GM21529 (cell line): ENCODE measurements around the gene ZMYND11.
A peak's percentile ranks its signal among the peaks of the same experiment; 100 is the strongest.
"Not testable (repeated sequence)": the region's sequence is repeated elsewhere in the genome, so short reads cannot be mapped to it uniquely, and the experiment has no call there.

Experiments
- ATAC-seq: cut with Tn5 transposase; IDR thresholded peaks from one replicate; pipeline ENCODE4 v1.9.1; 2021; ENCODE audit not compliant: unreplicated experiment

Gene ZMYND11

DNA sequence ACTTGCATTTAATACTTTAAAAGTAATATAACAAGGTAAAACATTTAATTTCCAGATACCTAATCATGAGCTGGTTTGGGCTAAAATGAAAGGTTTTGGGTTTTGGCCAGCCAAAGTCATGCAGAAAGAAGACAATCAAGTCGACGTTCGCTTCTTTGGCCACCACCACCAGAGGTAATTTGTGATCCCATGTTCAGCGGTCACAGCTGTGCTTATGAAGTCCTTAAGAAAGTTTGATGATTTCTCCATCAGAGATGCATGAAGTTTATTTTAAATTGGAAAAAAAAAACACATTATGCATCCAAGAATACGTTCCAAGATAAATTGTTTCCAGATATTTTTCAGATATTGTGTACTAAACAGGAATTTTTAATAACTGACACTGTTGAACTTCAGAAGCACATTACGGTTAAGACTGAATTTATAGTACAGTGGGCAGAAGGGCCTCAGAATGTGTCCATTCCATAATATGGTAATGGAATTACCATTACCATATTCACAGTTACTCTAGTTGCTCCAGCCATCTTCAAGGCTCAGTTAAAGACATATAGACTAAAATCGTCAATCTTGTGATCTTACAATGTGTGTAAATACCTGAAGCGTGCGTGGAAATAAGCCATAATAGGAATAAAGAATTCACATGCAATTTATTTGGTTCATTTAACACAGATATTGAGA lies 106.8 kb downstream of the ZMYND11 start:
- no peak for ATAC-seq

DNA sequence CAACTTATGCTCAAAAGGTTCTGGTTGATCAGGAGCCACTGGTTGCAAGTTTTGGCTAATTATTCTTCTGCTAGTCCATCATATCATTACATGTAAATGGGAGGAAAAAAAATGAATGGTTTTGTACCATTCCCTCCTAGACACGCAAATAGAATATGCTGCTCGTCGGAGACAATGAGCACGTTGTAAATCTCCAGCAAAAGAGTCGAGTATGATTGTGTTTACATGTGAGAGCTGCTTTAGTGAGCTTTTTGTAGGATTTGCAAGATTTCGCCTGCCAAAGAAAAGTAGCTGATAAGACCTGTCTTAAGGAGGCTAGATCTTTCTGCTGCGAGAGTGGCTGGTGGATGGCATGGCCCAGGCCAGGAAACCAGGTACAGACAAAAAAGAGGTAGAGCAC lies 109.0 kb downstream of the ZMYND11 start:
- no peak for ATAC-seq

DNA sequence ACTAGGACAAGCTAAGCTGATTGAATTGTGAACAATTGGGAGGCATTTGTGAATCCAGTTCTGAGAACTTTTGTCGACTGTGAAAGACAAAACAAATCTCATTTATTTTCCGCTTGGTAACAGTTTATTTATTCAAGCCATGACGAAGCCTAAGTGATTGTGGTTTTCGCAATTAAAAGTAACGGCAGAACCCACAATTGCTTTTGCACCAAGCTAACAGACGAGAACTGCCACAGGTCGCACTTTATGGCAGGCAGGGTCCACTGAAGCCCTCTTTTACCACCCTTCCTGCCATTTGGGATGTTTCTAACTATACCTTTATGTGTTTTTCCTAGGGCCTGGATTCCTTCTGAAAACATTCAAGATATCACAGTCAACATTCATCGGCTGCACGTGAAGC lies 111.2 kb downstream of the ZMYND11 start:
- no peak for ATAC-seq

DNA sequence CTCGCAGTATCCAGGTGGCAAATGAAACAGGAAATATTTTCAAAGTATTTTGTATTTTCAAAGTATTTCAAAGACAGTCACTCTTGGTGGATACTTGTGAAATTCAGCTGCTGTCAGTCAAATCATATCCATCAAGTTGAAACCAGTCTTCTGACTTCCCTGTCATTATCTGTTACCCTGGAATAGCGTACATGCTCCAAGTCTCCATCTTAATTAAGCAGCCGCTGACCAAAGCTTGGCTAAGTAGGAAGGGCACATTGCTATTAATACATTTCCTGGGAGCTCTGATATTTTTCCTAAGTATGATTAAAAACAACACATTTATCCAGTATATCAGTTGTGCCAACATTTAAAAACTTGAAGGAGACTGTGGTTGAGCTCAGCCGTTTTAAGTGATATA lies 112.2 kb downstream of the ZMYND11 start:
- ATAC-seq = no peak

DNA sequence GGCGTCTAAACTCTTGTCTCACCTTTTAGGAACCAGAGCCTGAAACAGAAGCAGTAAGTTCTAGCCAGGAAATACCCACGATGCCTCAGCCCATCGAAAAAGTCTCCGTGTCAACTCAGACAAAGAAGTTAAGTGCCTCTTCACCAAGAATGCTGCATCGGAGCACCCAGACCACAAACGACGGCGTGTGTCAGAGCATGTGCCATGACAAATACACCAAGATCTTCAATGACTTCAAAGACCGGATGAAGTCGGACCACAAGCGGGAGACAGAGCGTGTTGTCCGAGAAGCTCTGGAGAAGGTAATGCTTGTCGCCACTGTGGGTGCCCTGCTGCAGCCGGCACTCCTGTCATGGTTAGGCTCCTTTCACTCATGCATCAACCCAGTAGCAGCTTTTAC lies 113.1 kb downstream of the ZMYND11 start:
- no peak for ATAC-seq

DNA sequence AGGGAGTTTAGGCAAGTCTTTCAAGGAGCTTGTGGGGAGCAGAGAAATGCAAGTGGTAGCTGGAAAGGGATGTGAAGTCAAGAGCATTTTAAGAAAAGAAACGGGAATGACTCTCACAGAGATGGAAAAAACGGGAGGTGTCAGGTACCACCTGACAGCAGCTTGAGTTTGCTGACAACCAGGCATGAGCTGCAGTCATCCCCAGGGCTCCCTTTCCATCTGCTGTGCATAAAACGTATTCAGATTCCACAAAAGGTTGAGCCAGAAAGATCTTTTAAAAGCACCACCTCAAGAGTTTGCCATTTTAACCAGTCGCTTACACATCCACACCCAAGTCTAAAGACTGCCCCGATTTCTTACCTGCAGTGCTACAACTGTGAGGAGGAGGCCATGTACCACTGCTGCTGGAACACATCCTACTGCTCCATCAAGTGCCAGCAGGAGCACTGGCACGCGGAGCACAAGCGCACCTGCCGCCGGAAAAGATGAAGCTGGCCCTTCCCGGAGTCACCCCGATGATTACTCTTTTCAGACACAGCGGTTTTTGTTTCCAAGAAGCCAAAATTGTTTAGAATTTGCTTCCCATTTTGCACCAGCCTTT lies 116.8 kb downstream of the ZMYND11 start:
- no peak for ATAC-seq

DNA sequence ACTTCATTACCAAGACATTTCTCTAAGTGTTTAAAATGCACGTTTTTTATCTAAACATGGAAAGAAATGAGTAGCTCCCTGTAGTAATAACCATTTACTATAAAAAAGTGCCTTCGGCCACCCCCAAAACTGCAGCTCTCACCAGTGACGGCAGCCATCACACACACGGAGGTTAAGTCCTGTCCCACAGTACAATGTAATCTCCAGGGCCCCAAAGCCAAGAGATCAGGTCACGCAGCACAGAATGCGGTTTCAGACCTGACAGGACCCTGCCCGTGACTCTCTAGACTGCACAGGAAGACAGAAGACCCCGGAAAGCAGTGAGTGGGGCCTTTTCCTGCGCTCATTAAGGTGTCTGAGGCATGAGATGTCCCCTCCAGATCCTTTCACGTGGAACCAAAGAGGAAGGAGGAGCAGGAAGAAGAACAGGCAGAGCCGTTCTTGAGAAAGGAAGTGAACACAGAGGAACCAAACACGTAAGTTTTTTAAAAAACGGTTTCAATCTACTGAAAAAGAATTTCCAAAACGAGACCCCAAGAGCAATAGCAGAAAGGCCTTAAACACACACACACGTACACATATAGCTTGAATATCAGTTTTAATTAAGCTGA lies 125.7 kb downstream of the ZMYND11 start:
- no peak for ATAC-seq

DNA sequence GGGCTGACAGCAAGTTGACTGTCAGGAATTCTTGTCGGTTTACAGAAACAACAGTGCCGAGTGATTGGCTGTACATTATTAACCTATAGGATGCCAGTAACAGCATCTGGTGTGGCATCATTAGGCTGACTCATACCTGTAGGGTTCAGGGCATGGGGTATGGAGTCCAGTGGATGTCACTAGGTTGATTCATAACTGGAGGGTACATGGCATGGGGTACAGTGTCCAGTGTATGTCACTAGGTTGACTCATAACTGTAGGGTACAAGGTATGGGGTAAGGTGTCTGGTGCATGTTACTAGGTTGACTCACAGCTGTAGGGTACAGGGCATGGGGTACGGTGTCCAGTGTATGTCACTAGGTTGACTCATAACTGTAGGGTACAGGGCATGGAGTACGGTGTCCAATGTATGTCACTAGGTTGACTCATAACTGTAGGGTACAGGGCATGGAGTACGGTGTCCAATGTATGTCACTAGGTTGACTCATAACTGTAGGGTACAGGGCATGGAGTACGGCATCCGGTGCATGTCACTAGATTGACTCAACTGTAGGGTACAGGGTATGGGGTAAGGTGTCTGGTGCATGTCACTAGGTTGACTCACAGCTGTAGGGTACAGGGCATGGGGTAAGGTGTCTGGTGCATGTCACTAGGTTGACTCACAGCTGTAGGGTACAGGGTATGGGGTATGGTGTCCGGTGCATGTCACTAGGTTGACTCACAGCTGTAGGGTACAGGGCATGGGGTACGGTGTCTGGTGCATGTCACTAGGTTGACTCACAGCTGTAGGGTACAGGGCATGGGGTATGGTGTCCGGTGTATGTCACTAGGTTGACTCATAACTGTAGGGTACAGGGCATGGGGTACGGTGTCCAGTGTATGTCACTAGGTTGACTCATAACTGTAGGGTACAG lies 129.2 kb downstream of the ZMYND11 start:
- not testable (repeated sequence) for ATAC-seq

DNA sequence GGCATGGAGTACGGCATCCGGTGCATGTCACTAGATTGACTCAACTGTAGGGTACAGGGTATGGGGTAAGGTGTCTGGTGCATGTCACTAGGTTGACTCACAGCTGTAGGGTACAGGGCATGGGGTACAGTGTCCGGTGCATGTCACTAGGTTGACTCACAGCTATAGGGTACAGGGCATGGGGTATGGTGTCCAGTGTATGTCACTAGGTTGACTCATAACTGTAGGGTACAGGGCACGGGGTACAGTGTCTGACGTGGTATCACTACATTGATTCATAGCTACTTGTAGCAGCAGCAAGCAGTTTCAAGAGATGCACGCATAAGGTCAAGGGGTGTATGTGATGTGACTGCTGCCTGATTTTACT lies 129.8 kb downstream of the ZMYND11 start:
- ATAC-seq = not testable (repeated sequence)

DNA sequence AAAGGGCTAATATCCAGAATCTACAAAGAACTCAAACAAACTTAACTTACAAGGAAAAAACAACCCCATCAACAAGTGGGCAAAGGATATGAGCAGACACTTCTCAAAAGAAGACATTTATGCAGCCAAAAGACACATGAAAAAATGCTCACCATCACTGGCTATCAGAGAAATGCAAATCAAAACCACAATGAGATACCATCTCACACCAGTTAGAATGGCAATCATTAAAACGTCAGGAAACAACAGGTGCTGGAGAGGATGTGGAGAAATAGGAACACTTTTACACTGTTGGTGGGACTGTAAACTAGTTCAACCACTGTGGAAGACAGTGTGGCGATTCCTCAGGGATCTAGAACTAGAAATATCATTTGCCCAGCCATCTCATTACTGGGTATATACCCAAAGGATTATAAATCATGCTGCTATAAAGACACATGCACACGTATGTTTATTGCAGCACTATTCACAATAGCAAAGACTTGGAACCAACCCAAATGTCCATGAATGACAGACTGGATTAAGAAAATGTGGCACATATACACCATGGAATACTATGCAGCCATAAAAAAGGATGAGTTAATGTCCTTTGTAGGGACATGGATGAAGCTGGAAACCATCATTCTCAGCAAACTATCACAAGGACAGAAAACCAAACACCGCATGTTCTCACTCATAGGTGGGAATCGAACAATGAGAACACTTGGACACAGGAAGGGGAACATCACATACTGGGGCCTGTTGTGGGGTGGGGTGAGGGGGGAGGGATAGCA lies 130.7 kb downstream of the ZMYND11 start:
- ATAC-seq = not testable (repeated sequence)

DNA sequence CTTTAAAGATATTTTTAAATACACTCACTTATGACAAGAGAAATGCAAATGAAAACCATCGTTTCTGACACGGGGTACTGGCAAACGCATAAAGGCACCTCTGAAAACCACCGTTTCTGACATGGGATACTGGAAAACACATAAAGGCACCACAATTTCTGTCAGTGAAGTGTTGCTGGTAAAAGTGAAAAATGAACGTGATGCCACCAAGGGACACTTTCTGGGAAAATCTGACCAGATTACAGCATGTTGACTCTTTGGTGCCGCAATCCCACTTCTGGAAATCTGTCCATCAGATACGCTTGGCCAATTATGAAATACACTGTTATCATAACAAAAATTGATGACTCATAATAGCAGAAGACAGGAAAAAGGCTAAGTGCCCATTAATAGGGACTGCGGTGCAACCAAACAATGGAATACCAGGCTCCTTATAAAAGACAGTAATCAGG lies 131.7 kb downstream of the ZMYND11 start:
- ATAC-seq = peak; percentile 60

DNA sequence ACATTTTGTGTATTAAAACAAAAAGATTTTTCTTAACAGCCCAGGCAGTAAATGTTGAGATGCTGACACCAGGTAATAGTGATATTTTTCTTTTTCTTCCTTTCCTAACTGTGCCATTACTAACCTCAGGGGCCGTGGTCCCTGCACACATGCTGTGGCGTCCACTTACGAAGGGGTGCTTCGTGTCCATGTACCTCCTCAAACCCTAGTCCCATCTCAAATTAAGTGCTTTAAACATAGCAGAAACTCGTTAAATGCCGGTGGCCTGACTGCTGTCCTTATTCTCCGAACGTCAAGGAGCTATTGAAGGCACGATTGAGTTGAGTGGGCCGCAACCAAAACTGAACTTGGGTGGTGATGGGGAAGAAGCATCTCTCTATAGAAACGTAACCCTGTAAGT lies 132.4 kb downstream of the ZMYND11 start:
- no peak for ATAC-seq

DNA sequence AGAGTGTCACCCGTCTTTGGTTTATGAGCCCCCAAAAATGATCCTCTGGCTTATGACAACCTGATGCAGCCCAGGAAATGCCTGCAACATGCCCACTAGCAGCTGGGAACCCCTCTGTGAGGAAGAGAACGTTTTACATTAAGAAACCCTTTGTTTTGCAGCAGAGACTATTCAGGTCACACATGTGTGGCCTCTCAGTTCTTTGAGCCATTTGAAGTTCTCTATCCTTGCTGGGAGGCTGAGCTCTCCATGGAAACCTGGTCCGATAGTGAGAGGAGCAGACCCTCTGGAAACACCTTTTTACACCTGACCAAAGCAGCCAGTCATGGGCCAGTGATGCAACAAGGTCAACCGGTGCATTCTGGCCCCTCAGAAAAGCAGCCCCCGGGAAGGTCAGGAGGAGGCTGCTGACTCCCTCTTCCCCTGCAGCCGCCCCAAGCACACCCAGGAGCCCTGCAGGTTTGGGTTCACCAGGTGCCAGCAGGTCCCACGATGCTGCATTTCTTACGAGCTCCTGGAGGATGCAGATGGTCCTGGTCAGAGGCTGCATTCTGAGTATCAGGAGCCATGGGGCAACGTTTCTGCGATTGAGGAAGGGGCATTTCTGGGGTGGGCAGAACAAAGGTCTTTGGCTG lies 134.3 kb downstream of the ZMYND11 start:
- no peak for ATAC-seq

DNA sequence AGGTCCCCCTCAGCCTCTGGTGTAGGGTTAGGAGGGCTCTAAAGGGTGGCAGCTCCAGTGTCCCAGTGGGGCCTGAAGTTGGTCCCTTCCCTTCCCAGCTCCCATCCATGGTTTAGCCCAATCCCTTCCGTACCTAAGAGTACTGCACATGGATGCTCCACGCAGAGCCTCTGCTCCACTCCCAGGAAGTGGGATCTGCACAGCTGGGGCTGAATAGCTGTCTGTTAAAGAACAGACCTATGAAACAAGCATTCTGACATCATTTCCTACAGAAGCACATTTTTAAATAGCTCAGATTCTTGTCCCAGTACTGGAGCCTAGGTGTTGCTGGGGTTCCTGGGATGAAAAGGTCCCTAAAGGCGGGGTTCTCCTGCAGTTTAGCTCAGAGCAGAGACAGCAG lies 135.9 kb downstream of the ZMYND11 start:
- ATAC-seq = no peak

DNA sequence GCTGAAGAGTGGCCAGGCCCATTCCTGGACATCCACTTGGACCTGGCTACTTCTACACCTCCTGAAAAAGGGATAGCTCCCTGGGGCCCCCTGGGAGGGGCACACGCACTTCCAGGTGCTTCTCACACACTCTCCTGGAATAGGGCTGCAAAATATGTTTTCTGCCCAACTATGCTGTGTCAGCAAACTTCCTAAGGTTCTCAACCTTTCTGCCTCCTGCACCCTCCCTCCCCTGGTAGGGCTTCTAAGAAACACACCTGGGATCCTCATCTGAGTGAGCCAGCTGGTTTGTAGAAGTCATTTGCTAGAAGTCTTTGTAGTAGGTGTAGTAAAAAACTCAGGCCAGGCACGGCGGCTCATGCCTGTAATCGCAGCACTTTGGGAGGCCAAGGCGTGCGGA lies 136.5 kb downstream of the ZMYND11 start:
- ATAC-seq = no peak

DNA sequence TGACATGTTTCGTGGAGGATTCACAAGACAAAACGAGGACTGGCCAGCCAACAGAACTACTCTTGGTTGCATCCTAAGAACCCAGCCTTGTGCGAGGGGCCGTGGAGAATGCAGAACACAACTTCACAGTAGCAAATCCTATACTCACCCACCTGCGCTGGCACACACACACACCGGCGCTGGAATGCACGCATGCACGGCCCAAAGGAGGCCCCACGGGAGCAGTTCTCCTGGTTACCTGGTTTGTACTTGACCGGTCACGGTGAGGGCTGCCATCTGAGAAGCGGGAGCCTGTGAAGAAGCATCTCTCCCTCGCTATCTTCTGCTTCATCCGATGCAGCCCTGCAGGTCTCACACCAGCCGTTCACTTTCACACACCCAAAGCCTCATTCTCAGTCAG lies 137.8 kb downstream of the ZMYND11 start:
- no peak for ATAC-seq

DNA sequence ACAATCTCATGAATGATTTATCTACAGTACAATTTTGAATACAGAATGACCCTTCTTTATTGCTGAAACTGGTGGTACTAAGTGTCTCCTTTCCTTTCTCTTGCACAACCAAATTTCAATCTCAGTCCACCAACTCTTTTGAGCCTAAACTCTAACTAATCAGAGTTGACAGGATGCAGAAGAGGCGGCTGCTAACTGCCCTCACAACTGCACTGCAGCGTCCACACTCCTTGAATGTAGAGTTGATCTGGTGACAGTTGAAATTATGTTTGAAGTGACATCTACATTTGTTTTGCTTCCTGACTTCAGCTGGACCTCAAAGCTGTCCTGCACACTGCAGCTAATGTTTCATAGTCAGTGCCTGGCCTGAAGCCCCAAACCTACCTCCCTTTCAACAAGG lies 139.6 kb downstream of the ZMYND11 start:
- no peak for ATAC-seq

DNA sequence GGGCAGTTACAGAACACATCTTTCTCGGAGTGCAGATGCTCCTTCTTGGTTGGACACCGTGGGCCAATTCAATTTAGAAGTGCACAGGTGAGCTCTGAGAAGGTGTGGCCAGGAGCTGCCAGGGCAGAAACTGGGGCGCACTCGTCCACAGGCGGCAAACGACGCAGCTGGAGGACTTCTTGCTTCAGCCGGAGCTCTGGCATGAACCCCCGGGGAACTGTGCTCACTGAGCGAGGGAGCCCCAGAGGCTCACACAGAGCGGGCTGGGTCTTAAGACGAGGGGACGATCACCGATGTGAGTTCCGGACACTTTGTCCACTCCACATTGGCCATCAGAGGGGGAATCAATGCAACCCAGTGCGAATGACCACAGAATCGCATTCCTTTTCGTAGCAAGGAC lies 140.4 kb downstream of the ZMYND11 start:
- ATAC-seq = no peak

DNA sequence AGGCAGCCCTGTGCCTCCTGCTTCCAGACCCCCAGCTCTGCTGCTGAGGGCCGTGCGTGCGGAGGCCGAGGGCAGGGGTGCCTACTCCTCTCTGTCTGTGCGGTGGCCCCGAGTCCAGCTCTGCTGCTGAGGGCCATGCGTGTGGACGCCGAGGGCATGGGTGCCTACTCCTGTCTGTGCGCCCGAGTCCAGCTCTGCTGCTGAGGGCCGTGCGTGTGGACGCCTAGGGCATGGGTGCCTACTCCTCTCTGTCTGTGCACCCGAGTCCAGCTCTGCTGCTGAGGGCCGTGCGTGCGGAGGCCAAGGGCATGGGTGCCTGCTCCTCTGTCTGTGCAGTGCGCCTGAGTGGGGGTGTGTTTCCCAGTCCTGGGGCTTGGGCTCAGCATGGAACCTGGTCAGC lies 142.7 kb downstream of the ZMYND11 start:
- no peak for ATAC-seq

DNA sequence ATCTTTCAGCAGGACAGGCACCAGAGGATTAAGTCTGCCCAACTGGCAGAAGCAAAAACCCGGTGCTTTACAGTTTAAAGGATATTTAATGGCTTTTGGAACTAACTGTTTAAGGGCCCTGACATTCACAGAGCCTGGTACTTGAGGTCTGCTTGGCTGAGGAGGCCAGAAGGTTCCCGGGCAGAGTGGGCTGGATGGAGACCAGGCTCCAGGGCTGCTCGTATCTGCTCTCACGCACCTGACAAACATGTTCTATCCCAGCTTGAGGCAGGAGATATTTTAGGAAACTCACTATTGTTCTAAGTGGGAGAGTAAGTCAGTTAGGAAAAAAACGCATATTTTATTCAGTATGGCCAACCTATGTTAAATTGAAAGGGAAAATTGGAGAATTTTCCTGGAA lies 143.5 kb downstream of the ZMYND11 start:
- no peak for ATAC-seq
